ENCODE results near the gene USP20.

DNA sequence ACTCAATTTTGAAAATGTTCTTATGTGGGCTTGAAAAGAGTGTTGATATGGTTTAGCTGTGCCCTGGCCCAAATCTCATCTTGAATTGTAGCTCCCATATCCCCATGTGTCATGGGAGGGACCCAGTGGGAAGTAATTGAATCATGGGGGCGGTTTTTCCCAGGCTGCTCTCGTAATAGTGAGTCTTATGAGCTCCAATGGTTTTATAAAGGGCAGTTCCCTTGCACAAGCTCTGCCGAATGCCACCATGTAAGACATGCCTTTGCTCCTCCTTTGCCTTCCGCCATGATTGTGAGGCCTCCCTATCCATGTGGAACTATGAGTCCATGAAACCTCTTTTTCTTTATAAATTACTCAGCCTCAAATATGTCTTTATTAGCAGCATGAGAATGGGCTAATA lies 71.0 kb downstream of the USP20 start:
- TF ChIP-seq, protein P1, sequence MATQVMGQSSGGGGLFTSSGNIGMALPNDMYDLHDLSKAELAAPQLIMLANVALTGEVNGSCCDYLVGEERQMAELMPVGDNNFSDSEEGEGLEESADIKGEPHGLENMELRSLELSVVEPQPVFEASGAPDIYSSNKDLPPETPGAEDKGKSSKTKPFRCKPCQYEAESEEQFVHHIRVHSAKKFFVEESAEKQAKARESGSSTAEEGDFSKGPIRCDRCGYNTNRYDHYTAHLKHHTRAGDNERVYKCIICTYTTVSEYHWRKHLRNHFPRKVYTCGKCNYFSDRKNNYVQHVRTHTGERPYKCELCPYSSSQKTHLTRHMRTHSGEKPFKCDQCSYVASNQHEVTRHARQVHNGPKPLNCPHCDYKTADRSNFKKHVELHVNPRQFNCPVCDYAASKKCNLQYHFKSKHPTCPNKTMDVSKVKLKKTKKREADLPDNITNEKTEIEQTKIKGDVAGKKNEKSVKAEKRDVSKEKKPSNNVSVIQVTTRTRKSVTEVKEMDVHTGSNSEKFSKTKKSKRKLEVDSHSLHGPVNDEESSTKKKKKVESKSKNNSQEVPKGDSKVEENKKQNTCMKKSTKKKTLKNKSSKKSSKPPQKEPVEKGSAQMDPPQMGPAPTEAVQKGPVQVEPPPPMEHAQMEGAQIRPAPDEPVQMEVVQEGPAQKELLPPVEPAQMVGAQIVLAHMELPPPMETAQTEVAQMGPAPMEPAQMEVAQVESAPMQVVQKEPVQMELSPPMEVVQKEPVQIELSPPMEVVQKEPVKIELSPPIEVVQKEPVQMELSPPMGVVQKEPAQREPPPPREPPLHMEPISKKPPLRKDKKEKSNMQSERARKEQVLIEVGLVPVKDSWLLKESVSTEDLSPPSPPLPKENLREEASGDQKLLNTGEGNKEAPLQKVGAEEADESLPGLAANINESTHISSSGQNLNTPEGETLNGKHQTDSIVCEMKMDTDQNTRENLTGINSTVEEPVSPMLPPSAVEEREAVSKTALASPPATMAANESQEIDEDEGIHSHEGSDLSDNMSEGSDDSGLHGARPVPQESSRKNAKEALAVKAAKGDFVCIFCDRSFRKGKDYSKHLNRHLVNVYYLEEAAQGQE (IDR thresholded peaks at IDR 0.05; ENCODE audit: low read depth, low read length), result no peak
- TF ChIP-seq FOXM1 (IDR thresholded peaks at IDR 0.05; ENCODE audit: low read depth), result no peak
- TF ChIP-seq, protein P2, sequence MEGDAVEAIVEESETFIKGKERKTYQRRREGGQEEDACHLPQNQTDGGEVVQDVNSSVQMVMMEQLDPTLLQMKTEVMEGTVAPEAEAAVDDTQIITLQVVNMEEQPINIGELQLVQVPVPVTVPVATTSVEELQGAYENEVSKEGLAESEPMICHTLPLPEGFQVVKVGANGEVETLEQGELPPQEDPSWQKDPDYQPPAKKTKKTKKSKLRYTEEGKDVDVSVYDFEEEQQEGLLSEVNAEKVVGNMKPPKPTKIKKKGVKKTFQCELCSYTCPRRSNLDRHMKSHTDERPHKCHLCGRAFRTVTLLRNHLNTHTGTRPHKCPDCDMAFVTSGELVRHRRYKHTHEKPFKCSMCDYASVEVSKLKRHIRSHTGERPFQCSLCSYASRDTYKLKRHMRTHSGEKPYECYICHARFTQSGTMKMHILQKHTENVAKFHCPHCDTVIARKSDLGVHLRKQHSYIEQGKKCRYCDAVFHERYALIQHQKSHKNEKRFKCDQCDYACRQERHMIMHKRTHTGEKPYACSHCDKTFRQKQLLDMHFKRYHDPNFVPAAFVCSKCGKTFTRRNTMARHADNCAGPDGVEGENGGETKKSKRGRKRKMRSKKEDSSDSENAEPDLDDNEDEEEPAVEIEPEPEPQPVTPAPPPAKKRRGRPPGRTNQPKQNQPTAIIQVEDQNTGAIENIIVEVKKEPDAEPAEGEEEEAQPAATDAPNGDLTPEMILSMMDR (IDR thresholded peaks at IDR 0.05), result no peak
- no peak for TF ChIP-seq NRF1 (IDR thresholded peaks at IDR 0.05; ENCODE audit: low read depth, low read length)
- TF ChIP-seq TEAD4 (IDR thresholded peaks at IDR 0.05; ENCODE audit: borderline replicate concordance, insufficient read depth), result no peak
- TF ChIP-seq RXRA (IDR thresholded peaks at IDR 0.05; ENCODE audit: borderline replicate concordance, low read depth), result no peak
- TF ChIP-seq SIN3A (IDR thresholded peaks at IDR 0.05; ENCODE audit: borderline replicate concordance, low read depth, low read length), result no peak
